AG09319 (cell line): ENCODE results near the gene TUBGCP3.

Experiments used
- DNase-seq: peaks from one replicate; pipeline ENCODE4 v3.0.0-alpha.2; 2010; ENCODE audit warnings: low read depth; ENCODE audit errors: extremely low read depth
- CTCF ChIP-seq: IDR thresholded peaks from 2 replicates; pipeline ENCODE4 v1.5.1; 2011; ENCODE audit warnings: low read depth, mild to moderate bottlenecking, inconsistent platforms, low read length, moderate library complexity

Gene TUBGCP3

GRCh38 chr13:112574834-112575613 is 12.9 kb downstream of the TUBGCP3 start:
- TF ChIP-seq CTCF: no peak
- DNase-seq: no peak

GRCh38 chr13:112574416-112574815 is 13.5 kb downstream of the TUBGCP3 start:
- TF ChIP-seq CTCF: no peak
- no peak for DNase-seq

GRCh38 chr13:112573710-112574109 is 14.2 kb downstream of the TUBGCP3 start:
- no peak for DNase-seq
- no peak for TF ChIP-seq CTCF

- no peak for DNase-seq
- TF ChIP-seq CTCF: no peak
These were observed 15.6 kb downstream of the TUBGCP3 start for GRCh38 chr13:112572366-112572765.

- no peak for TF ChIP-seq CTCF
- no peak for DNase-seq
These were observed 18.1 kb downstream of the TUBGCP3 start for GRCh38 chr13:112569821-112570220.

- no peak for TF ChIP-seq CTCF
- DNase-seq: no peak
These were observed 20.6 kb downstream of the TUBGCP3 start for GRCh38 chr13:112567161-112567862.

GRCh38 chr13:112562786-112563383 is 25.1 kb downstream of the TUBGCP3 start:
- no peak for DNase-seq
- no peak for TF ChIP-seq CTCF
